OCI-LY3 (cell line): ENCODE data around the gene EMC10.
A peak's percentile ranks its signal among the peaks of the same experiment; 100 is the strongest.

Source experiments
- H2AFZ ChIP-seq: fragments of 200-600, 300-600 bp; shearing (Covaris generic); 2 replicates; pipeline ENCODE4 v1.6.0; 2014; ENCODE audit warnings: antibody characterized with exemption, low read depth, low read length
- H3K27ac ChIP-seq: fragments of 200-600, 300-600 bp; sonication (generic); 2 replicates; pipeline ENCODE4 v1.5.1; 2014; ENCODE audit warnings: mild to moderate bottlenecking, low read length, moderate library complexity, mixed read lengths
- H3K27me3 ChIP-seq: fragments of 200-600, 300-600 bp; sonication (generic); 2 replicates; pipeline ENCODE4 v1.6.1; 2014; ENCODE audit warnings: low read depth, low read length, mixed read lengths
- H3K36me3 ChIP-seq: fragments of 200-600, 300-600 bp; sonication (generic); replicated peaks from 2 replicates; pipeline ENCODE3; 2014; ENCODE audit warnings: low read depth, low read length, mixed read lengths
- H3K4me1 ChIP-seq: fragments of 300-600, 200-600 bp; sonication (generic); 2 replicates; pipeline ENCODE4 v1.6.1; 2014; ENCODE audit warnings: low read length, mixed read lengths
- H3K4me2 ChIP-seq: fragments of 200-600, 300-600 bp; sonication (generic); 2 replicates; pipeline ENCODE4 v1.6.1; 2014; ENCODE audit warnings: low read length, mixed read lengths
- H3K4me3 ChIP-seq: fragments of 300-600, 200-600 bp; sonication (generic); 2 replicates; pipeline ENCODE4 v1.5.1; 2014; ENCODE audit warnings: antibody characterized with exemption, mild to moderate bottlenecking, low read length, moderate library complexity
- H3K79me2 ChIP-seq: fragments of 300-600, 200-600 bp; shearing (Covaris generic); 2 replicates; pipeline ENCODE4 v1.6.1; 2014; ENCODE audit warnings: mild to moderate bottlenecking, low read length, mixed read lengths
- H3K9ac ChIP-seq: fragments of 300-600, 200-600 bp; shearing (Covaris generic); 2 replicates; pipeline ENCODE4 v1.6.0; 2014; ENCODE audit warnings: mild to moderate bottlenecking, low read length, moderate library complexity
- H3K9me3 ChIP-seq: fragments of 200-600, 300-600 bp; shearing (Covaris generic); 2 replicates; pipeline ENCODE4 v1.6.1; 2014; ENCODE audit warnings: low read length, mixed read lengths; ENCODE audit not compliant: insufficient read depth
- H4K20me1 ChIP-seq: fragments of 200-600, 300-600 bp; sonication (generic); 2 replicates; pipeline ENCODE4 v1.6.1; 2016; ENCODE audit warnings: low read length, mixed read lengths; ENCODE audit not compliant: insufficient read depth
- EZH2phosphoT487 ChIP-seq: fragments of 200-600 bp; shearing (Covaris generic); IDR thresholded peaks from 2 replicates; pipeline ENCODE4 v1.6.1; 2018; ENCODE audit warnings: antibody characterized with exemption, mixed run types, low read depth
- TF ChIP-seq, protein P1 (sequence below): fragments of 200-600, 300-600 bp; sonication (generic); IDR thresholded peaks from 2 replicates; pipeline ENCODE4 v1.5.1; 2014; ENCODE audit warnings: antibody characterized with exemption, low read length, low read depth

Gene EMC10

DNA sequence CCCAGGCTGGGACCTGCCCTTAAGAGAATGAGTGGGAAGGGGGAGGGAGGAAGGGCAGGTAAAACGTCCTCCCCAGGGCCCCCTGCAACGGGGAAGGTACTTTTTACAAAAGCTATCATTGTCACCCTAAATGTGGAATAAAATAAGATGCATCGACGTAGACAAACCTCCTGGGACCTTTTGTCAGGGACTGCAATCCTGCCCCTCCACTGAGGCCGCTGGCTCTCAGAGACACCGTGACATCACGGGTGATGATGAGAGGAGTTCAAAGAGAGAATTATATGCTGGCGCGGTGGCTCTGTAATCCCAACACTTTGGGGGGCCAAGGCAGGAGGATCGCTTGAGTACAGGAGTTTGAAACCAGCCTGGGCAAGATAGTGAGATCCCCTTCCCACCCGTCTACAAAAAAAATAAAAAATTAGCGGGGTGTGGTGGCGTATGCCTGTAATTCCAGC is 45.4 kb upstream of the EMC10 start:
- Histone ChIP-seq H4K20me1 (peaks cover 17% of the 10 kb centered on the region), H3K4me1 (peaks cover 61% of the 10 kb centered on the region), H3K4me3 (peak overlapping the region; percentile 82), H3K9me3 (no peaks in the 10 kb centered on the region), H3K4me2 (peak overlapping the region; percentile 100), H3K27me3 (0 out of 2 replicates have a peak, but pooled peaks cover 12% of the 10 kb centered on the region), H3K36me3 (peaks cover 25% of the 10 kb centered on the region), H3K79me2 (no peaks in the 10 kb centered on the region), H2AFZ (no peak overlapping the region), H3K9ac (peak overlapping the region; percentile 98), H3K27ac (peak overlapping the region; percentile 90)
- TF ChIP-seq, protein P1, sequence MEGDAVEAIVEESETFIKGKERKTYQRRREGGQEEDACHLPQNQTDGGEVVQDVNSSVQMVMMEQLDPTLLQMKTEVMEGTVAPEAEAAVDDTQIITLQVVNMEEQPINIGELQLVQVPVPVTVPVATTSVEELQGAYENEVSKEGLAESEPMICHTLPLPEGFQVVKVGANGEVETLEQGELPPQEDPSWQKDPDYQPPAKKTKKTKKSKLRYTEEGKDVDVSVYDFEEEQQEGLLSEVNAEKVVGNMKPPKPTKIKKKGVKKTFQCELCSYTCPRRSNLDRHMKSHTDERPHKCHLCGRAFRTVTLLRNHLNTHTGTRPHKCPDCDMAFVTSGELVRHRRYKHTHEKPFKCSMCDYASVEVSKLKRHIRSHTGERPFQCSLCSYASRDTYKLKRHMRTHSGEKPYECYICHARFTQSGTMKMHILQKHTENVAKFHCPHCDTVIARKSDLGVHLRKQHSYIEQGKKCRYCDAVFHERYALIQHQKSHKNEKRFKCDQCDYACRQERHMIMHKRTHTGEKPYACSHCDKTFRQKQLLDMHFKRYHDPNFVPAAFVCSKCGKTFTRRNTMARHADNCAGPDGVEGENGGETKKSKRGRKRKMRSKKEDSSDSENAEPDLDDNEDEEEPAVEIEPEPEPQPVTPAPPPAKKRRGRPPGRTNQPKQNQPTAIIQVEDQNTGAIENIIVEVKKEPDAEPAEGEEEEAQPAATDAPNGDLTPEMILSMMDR = no peak
- no peak for TF ChIP-seq EZH2phosphoT487

DNA sequence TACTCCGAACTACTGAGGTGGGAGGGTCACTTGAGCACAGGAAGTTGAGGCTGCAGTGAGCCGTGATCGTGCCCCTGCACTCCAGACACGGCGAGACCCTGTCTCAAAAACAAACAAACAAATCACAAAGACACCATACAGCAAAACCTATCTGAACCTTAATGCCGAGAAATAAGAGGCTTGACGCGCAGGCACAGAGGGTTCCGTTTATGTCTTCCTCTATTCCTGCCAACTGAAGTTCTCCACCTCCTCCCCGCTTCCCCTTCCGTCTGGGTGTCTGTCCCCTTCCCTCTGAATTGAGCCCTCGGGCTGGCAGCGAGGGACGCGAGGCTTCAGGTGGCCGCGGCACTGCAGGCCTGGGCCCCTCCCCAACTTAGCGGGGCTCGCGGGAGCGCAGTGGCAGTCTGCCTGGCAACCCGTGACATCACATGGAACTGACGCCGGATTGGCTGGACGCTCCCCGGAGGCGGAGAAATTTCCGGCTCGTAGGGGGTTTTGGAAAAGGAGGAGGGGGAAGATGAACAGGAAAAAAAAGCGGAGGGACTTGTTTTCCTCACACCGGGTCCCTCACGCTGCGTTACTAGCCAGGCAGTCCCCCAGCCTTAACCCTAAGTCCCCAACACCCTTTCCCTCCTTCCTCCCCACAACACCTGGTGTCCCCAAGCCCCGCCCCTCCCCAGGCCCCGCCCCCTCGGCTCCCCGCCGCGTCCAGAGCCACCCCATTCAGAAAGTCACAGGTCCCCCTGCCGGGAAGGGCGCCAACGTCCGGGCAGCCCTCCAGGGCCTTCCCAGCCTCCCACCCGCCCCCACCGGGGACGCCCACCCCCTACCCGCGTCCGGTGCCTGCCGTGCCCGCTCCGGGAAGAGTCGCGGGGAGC is 44.7 kb upstream of the EMC10 start:
- H3K27ac ChIP-seq = peak overlapping the region; percentile 90
- H3K9me3 ChIP-seq = no peaks in the 10 kb centered on the region
- peak overlapping the region; percentile 98 for H3K9ac ChIP-seq
- no peaks in the 10 kb centered on the region for H3K79me2 ChIP-seq
- H2AFZ ChIP-seq = no peak overlapping the region
- peaks cover 25% of the 10 kb centered on the region for H3K36me3 ChIP-seq
- TF ChIP-seq, protein P1 = no peak
- TF ChIP-seq EZH2phosphoT487 = no peak
- peak overlapping the region; percentile 82 for H3K4me3 ChIP-seq
- H3K27me3 ChIP-seq = 0 out of 2 replicates have a peak, but pooled peaks cover 12% of the 10 kb centered on the region
- peak overlapping the region; percentile 100 for H3K4me2 ChIP-seq
- peaks cover 17% of the 10 kb centered on the region for H4K20me1 ChIP-seq
- H3K4me1 ChIP-seq = peaks cover 61% of the 10 kb centered on the region

DNA sequence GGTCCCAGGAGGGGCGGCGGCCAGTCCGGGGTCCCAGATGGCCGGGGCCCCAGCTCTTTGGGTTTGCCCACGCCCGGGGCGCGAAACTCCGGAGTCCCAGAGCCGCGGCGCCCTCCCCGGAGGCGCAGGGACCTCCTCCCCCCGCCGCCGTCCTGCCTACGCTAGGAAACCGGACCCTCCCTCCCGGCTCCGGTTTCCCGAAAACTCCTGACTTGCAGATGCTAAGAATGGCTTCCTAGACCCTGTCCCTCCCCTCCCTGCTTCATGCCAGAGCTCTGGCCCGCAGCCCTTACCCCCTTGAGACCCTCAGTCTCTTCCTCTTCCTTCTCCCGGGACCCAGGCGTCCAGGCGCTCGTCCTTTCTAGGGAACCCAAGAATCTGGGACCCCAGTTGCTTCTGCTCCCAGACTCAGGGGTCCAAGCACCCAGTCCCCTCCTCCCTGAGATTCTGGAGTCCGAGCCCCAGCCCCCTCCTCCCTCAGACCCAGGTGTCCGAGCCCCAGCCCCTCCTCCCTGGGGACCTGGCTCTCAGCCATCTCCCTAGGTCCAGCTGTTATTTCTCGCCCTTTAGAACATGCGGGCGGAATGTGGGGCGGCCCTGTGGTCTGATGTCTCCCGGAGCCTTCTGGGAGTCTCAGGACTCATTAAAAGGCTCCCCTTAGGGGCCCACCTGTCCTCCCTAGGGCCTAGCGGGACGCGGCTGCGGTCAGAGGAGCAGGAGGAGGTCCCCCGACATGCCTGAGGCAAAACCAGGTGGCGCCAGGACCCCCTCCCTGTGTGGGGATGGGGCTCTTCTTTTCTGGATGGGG is 43.9 kb upstream of the EMC10 start, which contains the start of gene MYBPC2:
MYBPC2 (plus strand) TSS at position 672 of the 808 bp plus-strand sequence; CDS start at position 734, 62 bp downstream.
- H3K36me3 ChIP-seq = peaks cover 19% of the 10 kb centered on the region
- peak within 1 kb of the TSS; percentile 98 for H3K9ac ChIP-seq
- H3K4me1 ChIP-seq = peaks cover 59% of the 10 kb centered on the region
- H3K27me3 ChIP-seq = 0 out of 2 replicates have a peak, but pooled peaks cover 12% of the 10 kb centered on the region
- peak within 1 kb of the TSS; percentile 100 for H3K4me2 ChIP-seq
- H3K27ac ChIP-seq = peak within 1 kb of the TSS; percentile 90
- TF ChIP-seq EZH2phosphoT487 = no peak
- TF ChIP-seq, protein P1 = no peak
- no peaks in the 10 kb centered on the region for H3K9me3 ChIP-seq
- peak within 1 kb of the TSS; percentile 82 for H3K4me3 ChIP-seq
- peak within 1 kb of the TSS; percentile 35; the same call in 1 of the 2 replicates for H2AFZ ChIP-seq
- peaks cover 16% of the 10 kb centered on the region for H4K20me1 ChIP-seq
- no peaks in the 10 kb centered on the region for H3K79me2 ChIP-seq
